ENCODE results near the gene KRTAP12-1.

The KRTAP12-1 gene

DNA sequence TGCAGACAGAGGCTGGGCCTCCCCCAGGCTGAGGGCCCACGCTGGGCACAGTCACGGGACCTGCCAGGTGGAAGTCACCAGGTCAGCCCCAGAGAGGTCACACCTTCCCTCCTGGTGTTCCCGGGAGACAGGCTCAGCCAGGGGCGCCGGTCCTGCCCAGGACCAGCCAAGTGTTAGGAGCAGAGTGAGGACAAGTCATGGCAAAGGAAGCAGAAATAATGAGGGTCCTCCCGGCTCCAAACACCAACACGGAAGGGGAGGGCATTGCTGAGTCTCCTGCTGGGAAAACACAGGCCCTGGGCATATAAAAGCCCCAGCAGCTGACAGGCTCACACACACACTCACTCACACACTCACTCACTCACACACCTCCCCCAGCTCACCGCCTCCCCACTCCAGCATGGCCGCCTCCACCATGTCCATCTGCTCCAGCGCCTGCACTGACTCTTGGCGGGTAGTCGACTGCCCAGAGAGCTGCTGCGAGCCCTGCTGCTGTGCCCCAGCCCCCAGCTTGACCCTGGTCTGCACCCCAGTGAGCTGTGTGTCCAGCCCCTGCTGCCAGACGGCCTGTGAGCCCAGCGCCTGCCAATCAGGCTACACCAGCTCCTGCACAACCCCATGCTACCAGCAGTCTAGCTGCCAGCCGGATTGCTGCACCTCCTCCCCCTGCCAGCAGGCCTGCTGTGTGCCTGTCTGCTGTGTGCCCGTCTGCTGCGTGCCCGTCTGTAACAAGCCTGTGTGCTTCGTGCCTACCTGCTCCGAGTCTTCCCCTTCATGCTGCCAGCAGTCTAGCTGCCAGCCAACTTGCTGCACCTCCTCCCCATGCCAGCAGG, 44.7 kb downstream of the KRTAP12-1 start, which contains the start of gene KRTAP10-10:
KRTAP10-10 (plus strand) TSS at position 339 of the 833 bp plus-strand sequence; CDS start at position 401, 62 bp downstream.
- TF ChIP-seq, protein P1, sequence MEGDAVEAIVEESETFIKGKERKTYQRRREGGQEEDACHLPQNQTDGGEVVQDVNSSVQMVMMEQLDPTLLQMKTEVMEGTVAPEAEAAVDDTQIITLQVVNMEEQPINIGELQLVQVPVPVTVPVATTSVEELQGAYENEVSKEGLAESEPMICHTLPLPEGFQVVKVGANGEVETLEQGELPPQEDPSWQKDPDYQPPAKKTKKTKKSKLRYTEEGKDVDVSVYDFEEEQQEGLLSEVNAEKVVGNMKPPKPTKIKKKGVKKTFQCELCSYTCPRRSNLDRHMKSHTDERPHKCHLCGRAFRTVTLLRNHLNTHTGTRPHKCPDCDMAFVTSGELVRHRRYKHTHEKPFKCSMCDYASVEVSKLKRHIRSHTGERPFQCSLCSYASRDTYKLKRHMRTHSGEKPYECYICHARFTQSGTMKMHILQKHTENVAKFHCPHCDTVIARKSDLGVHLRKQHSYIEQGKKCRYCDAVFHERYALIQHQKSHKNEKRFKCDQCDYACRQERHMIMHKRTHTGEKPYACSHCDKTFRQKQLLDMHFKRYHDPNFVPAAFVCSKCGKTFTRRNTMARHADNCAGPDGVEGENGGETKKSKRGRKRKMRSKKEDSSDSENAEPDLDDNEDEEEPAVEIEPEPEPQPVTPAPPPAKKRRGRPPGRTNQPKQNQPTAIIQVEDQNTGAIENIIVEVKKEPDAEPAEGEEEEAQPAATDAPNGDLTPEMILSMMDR (conservative IDR thresholded peaks at IDR 0.05; ENCODE audit: low read depth, low read length) = no peak
- H3K4me3 ChIP-seq (IDR thresholded peaks at IDR 0.05; ENCODE audit: insufficient read depth, low read depth, low read length) = no peak within 1 kb of the TSS
- H3K4me1 ChIP-seq (ENCODE audit: low read depth, poor library complexity, severe bottlenecking) = no peaks in the 10 kb centered on the region
- no peak within 1 kb of the TSS for H3K4me2 ChIP-seq
- H3K27me3 ChIP-seq (ENCODE audit: insufficient read depth, low read depth) = peaks cover 22% of the 10 kb centered on the region; the same call in 1 of the 2 replicates
- H4K20me1 ChIP-seq (ENCODE audit: insufficient read depth) = no peaks in the 10 kb centered on the region
- no peaks in the 10 kb centered on the region for H3K79me2 ChIP-seq (ENCODE audit: insufficient read depth, low read depth)
- H3K36me3 ChIP-seq (ENCODE audit: insufficient read depth) = no peaks in the 10 kb centered on the region
- H3K27ac ChIP-seq = no peak within 1 kb of the TSS
- H3K9ac ChIP-seq = no peak within 1 kb of the TSS
- H2AFZ ChIP-seq (ENCODE audit: low read depth) = no peak within 1 kb of the TSS

DNA sequence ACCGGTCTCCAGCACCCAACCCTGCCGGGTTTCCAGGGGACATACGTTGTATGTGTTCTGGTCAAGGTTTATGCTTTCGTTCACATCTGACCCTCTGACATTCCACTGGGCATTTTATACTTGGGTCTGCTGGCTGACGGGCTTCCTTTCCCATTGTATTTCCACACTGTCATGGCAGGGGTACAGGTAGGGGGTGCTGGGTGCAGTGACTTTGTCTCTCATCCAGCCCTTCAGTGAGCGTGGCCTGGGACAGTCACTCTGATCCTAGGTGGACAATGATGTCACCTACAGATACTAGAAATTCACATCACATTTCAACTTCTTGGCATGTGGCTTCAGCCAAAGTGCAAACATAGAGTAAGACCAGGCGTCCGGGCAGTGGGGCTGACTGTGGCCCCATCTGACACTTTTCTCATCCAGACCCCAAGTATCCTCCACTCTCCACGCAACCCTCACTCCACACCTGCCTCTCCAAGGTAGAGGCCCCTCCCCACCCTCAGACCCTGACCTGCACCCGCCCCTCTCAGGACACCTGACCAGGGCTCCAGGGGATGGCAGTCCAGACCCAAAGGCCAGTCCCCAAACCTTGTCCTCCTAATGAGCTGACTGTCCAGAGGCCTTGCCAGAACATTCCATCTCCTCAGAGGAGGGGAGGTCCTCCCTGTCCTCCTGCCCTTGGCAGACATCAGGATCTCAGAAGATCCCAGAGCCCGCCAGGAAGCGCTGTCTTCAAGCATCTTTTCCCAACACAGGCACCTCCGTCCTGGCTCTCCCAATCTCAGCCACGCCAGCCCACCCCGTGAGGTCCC, 45.5 kb downstream of the KRTAP12-1 start:
- Histone ChIP-seq H3K79me2 (ENCODE audit: insufficient read depth, low read depth) (no peaks in the 10 kb centered on the region), H2AFZ (ENCODE audit: low read depth) (no peak overlapping the region), H3K4me3 (IDR thresholded peaks at IDR 0.05; ENCODE audit: insufficient read depth, low read depth, low read length) (no peak overlapping the region), H3K9ac (no peak overlapping the region), H3K4me1 (ENCODE audit: low read depth, poor library complexity, severe bottlenecking) (no peaks in the 10 kb centered on the region), H3K27me3 (ENCODE audit: insufficient read depth, low read depth) (peaks cover 15% of the 10 kb centered on the region; the same call in 1 of the 2 replicates), H3K36me3 (ENCODE audit: insufficient read depth) (no peaks in the 10 kb centered on the region), H4K20me1 (ENCODE audit: insufficient read depth) (no peaks in the 10 kb centered on the region), H3K27ac (no peak overlapping the region), H3K4me2 (no peak overlapping the region)
- TF ChIP-seq, protein P1 (conservative IDR thresholded peaks at IDR 0.05; ENCODE audit: low read depth, low read length) = no peak

DNA sequence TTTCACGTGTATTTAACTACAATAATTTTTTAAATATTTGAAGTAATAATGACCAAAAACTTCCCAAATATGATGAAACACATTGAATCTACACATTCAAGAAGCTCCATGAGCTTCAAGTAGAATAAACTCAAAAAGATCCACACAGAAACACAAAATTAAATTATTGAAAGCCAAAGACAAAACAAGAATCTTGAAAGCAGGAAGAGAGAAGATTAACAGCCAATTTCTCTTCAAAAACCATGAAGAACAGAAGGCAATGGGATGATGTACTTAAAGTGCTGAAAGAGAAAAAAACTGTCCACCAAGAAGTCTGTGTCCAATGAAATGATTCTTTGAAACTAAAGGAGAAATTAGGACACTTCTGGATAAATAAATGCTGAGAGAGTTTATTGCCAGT, 49.9 kb downstream of the KRTAP12-1 start:
- Histone ChIP-seq H3K27ac (no peak overlapping the region), H3K36me3 (ENCODE audit: insufficient read depth) (no peaks in the 10 kb centered on the region), H4K20me1 (ENCODE audit: insufficient read depth) (no peaks in the 10 kb centered on the region), H3K79me2 (ENCODE audit: insufficient read depth, low read depth) (no peaks in the 10 kb centered on the region), H3K4me2 (no peak overlapping the region), H3K4me3 (IDR thresholded peaks at IDR 0.05; ENCODE audit: insufficient read depth, low read depth, low read length) (no peak overlapping the region), H3K27me3 (ENCODE audit: insufficient read depth, low read depth) (peaks cover 12% of the 10 kb centered on the region; the same call in 1 of the 2 replicates), H2AFZ (ENCODE audit: low read depth) (no peak overlapping the region), H3K4me1 (ENCODE audit: low read depth, poor library complexity, severe bottlenecking) (no peaks in the 10 kb centered on the region), H3K9ac (no peak overlapping the region)
- TF ChIP-seq, protein P1 (conservative IDR thresholded peaks at IDR 0.05; ENCODE audit: low read depth, low read length) = no peak

All from KMS-11 (cell line).